ENCODE data around the gene NOPCHAP1.

- TF ChIP-seq EZH2 (IDR thresholded peaks at IDR 0.05; ENCODE audit: borderline replicate concordance, insufficient read depth, low read depth, low read length, poor library complexity, severe bottlenecking) = no peak
- no peak for TF ChIP-seq CTCF (IDR thresholded peaks at IDR 0.05)
Measured at GRCh38 chr12:104960464-104960863, 25.7 kb upstream of the NOPCHAP1 start.

All from B cell (primary cell).